ENCODE results near the gene ATL2.

The ATL2 gene

GRCh38 chr2:38387887-38388286 lies 10.8 kb upstream of the ATL2 start:
- TF ChIP-seq EZH2 (IDR thresholded peaks at IDR 0.05; ENCODE audit: borderline replicate concordance, low read length), result no peak
- TF ChIP-seq CTCF (IDR thresholded peaks at IDR 0.05; ENCODE audit: low read length), result no peak
- Histone ChIP-seq H3K27me3 (ENCODE audit: insufficient read depth, low read length) (no peaks in the 10 kb centered on the region), H3K9ac (ENCODE audit: low read length) (no peak overlapping the region)

GRCh38 chr2:38386821-38387220 lies 9.7 kb upstream of the ATL2 start:
- H3K9me3 ChIP-seq (ENCODE audit: low read length), result no peaks in the 10 kb centered on the region
- no peaks in the 10 kb centered on the region for H4K20me1 ChIP-seq (ENCODE audit: insufficient read depth, low read length)
- H3K9ac ChIP-seq (ENCODE audit: low read length), result no peak overlapping the region
- H3K27me3 ChIP-seq (ENCODE audit: insufficient read depth, low read length), result no peaks in the 10 kb centered on the region
- TF ChIP-seq CTCF (IDR thresholded peaks at IDR 0.05; ENCODE audit: low read length) (no peak), EZH2 (IDR thresholded peaks at IDR 0.05; ENCODE audit: borderline replicate concordance, low read length) (no peak)
- no peaks in the 10 kb centered on the region for H3K79me2 ChIP-seq (ENCODE audit: insufficient read depth, low read length)
- no peaks in the 10 kb centered on the region for H3K9me2 ChIP-seq (ENCODE audit: low read depth, low read length)
- no peak overlapping the region for H2AFZ ChIP-seq (ENCODE audit: low read length)
- no peaks in the 10 kb centered on the region for H3K36me3 ChIP-seq (ENCODE audit: insufficient read depth, low read length)
- H3K27ac ChIP-seq (ENCODE audit: low read depth, low read length, poor library complexity, severe bottlenecking), result no peak overlapping the region
- H3K4me2 ChIP-seq (ENCODE audit: low read length), result no peak overlapping the region
- no peaks in the 10 kb centered on the region for H3F3A ChIP-seq (ENCODE audit: insufficient read depth, low read length)
- H3K4me3 ChIP-seq (ENCODE audit: low read depth, low read length, poor library complexity, severe bottlenecking), result no peak overlapping the region
- H3K4me1 ChIP-seq (ENCODE audit: insufficient read depth, low read length, severe bottlenecking), result peaks cover 13% of the 10 kb centered on the region

More at GRCh38 chr2:38387887-38388286, 10.8 kb upstream of the ATL2 start:
- Histone ChIP-seq H2AFZ (ENCODE audit: low read length) (no peak overlapping the region), H3K9me3 (ENCODE audit: low read length) (no peaks in the 10 kb centered on the region), H3K4me2 (ENCODE audit: low read length) (no peak overlapping the region), H3K4me1 (ENCODE audit: insufficient read depth, low read length, severe bottlenecking) (peaks cover 13% of the 10 kb centered on the region), H4K20me1 (ENCODE audit: insufficient read depth, low read length) (no peaks in the 10 kb centered on the region), H3K4me3 (ENCODE audit: low read depth, low read length, poor library complexity, severe bottlenecking) (no peak overlapping the region), H3K36me3 (ENCODE audit: insufficient read depth, low read length) (no peaks in the 10 kb centered on the region), H3K9me2 (ENCODE audit: low read depth, low read length) (no peaks in the 10 kb centered on the region), H3F3A (ENCODE audit: insufficient read depth, low read length) (no peaks in the 10 kb centered on the region), H3K27ac (ENCODE audit: low read depth, low read length, poor library complexity, severe bottlenecking) (no peak overlapping the region), H3K79me2 (ENCODE audit: insufficient read depth, low read length) (no peaks in the 10 kb centered on the region)

- Histone ChIP-seq H3K4me2 (ENCODE audit: low read length) (no peak overlapping the region), H3K4me3 (ENCODE audit: low read depth, low read length, poor library complexity, severe bottlenecking) (no peak overlapping the region), H3K9ac (ENCODE audit: low read length) (no peak overlapping the region), H3K9me3 (ENCODE audit: low read length) (no peaks in the 10 kb centered on the region), H2AFZ (ENCODE audit: low read length) (no peak overlapping the region), H3K4me1 (ENCODE audit: insufficient read depth, low read length, severe bottlenecking) (peaks cover 13% of the 10 kb centered on the region), H3K36me3 (ENCODE audit: insufficient read depth, low read length) (no peaks in the 10 kb centered on the region), H3K9me2 (ENCODE audit: low read depth, low read length) (no peaks in the 10 kb centered on the region), H3F3A (ENCODE audit: insufficient read depth, low read length) (no peaks in the 10 kb centered on the region), H3K27ac (ENCODE audit: low read depth, low read length, poor library complexity, severe bottlenecking) (no peak overlapping the region), H3K79me2 (ENCODE audit: insufficient read depth, low read length) (no peaks in the 10 kb centered on the region), H3K27me3 (ENCODE audit: insufficient read depth, low read length) (no peaks in the 10 kb centered on the region), H4K20me1 (ENCODE audit: insufficient read depth, low read length) (no peaks in the 10 kb centered on the region)
- TF ChIP-seq CTCF (IDR thresholded peaks at IDR 0.05; ENCODE audit: low read length) (no peak), EZH2 (IDR thresholded peaks at IDR 0.05; ENCODE audit: borderline replicate concordance, low read length) (no peak)
Observed at GRCh38 chr2:38386377-38386776, 9.3 kb upstream of the ATL2 start.
